H9 (cell line): ENCODE measurements around the gene ZNF853. TPM values are rescaled to one million over a fixed set of nuclear protein-coding genes. Genes with fewer than 3 reads are reported as not detected.

Experiments used
- DNase-seq: peaks from one replicate; pipeline ENCODE4 v3.0.0-alpha.2; 2017
- H2AFZ ChIP-seq: one replicate; pipeline ENCODE4 v1.6.1; 2013; ENCODE audit warnings: mild to moderate bottlenecking, low read length, control low read depth, moderate library complexity
- H2AK5ac ChIP-seq: 2 replicates; pipeline ENCODE4 v1.6.1; 2013; ENCODE audit warnings: low read length, control low read depth, mixed read lengths; ENCODE audit not compliant: insufficient read length
- H2BK120ac ChIP-seq: one replicate; pipeline ENCODE4 v1.6.1; 2013; ENCODE audit warnings: low read depth, mild to moderate bottlenecking, low read length, control low read depth, inconsistent platforms; ENCODE audit not compliant: poor library complexity, severe bottlenecking
- H2BK12ac ChIP-seq: 2 replicates; pipeline ENCODE4 v1.6.1; 2013; ENCODE audit warnings: low read length, control low read depth, mixed read lengths, low read depth; ENCODE audit not compliant: insufficient read length
- H2BK15ac ChIP-seq: 2 replicates; pipeline ENCODE4 v1.6.1; 2013; ENCODE audit warnings: low read depth, low read length, control low read depth
- H2BK20ac ChIP-seq: one replicate; pipeline ENCODE4 v1.6.1; 2013; ENCODE audit warnings: low read depth, mild to moderate bottlenecking, low read length, control low read depth, inconsistent platforms; ENCODE audit not compliant: poor library complexity, severe bottlenecking
- H2BK5ac ChIP-seq: 2 replicates; pipeline ENCODE4 v1.6.1; 2013; ENCODE audit warnings: low read length, control low read depth, mixed read lengths; ENCODE audit not compliant: insufficient read length
- H3K14ac ChIP-seq: 2 replicates; pipeline ENCODE4 v1.6.1; 2013; ENCODE audit warnings: low read length, control low read depth; ENCODE audit not compliant: insufficient read depth
- H3K18ac ChIP-seq: 2 replicates; pipeline ENCODE4 v1.6.1; 2013; ENCODE audit warnings: low read depth, mild to moderate bottlenecking, mixed read lengths, low read length, control low read depth; ENCODE audit not compliant: insufficient read length
- H3K23ac ChIP-seq: 2 replicates; pipeline ENCODE4 v1.6.1; 2013; ENCODE audit warnings: low read length, control low read depth, mixed read lengths, low read depth; ENCODE audit not compliant: insufficient read length
- H3K23me2 ChIP-seq: 2 replicates; pipeline ENCODE4 v1.6.1; 2013; ENCODE audit warnings: low read depth, mild to moderate bottlenecking, mixed read lengths, low read length, control low read depth; ENCODE audit not compliant: insufficient read length, poor library complexity, severe bottlenecking
- H3K27ac ChIP-seq: 2 replicates; pipeline ENCODE4 v1.5.1; 2013; ENCODE audit warnings: low read length, control low read depth, mixed read lengths, low read depth; ENCODE audit not compliant: insufficient read length
- H3K27me3 ChIP-seq: 2 replicates; pipeline ENCODE4 v1.6.1; 2013; ENCODE audit warnings: low read length, control low read depth, inconsistent platforms; ENCODE audit not compliant: insufficient read depth
- H3K4ac ChIP-seq: 2 replicates; pipeline ENCODE4 v1.6.1; 2013; ENCODE audit warnings: low read depth, mild to moderate bottlenecking, control low read depth, inconsistent platforms, low read length, moderate library complexity
- H3K4me1 ChIP-seq: 2 replicates; pipeline ENCODE4 v1.6.1; 2013; ENCODE audit warnings: low read length, control low read depth, inconsistent platforms; ENCODE audit not compliant: insufficient read depth
- H3K4me2 ChIP-seq: 2 replicates; pipeline ENCODE4 v1.6.1; 2013; ENCODE audit warnings: low read length, control low read depth, mixed read lengths; ENCODE audit not compliant: insufficient read length, insufficient read depth
- H3K56ac ChIP-seq: 2 replicates; pipeline ENCODE4 v1.6.1; 2013; ENCODE audit warnings: low read depth, mild to moderate bottlenecking, mixed read lengths, low read length, control low read depth; ENCODE audit not compliant: insufficient read length
- H3K79me1 ChIP-seq: 2 replicates; pipeline ENCODE4 v1.6.1; 2013; ENCODE audit warnings: low read depth, mild to moderate bottlenecking, moderate library complexity, low read length, control low read depth, inconsistent platforms; ENCODE audit not compliant: insufficient read depth, poor library complexity, severe bottlenecking
- H3K79me2 ChIP-seq: 2 replicates; pipeline ENCODE4 v1.6.1; 2013; ENCODE audit warnings: low read length, control low read depth, inconsistent platforms; ENCODE audit not compliant: insufficient read depth
- H3K9ac ChIP-seq: 2 replicates; pipeline ENCODE4 v1.6.1; 2013; ENCODE audit warnings: low read length, control low read depth, mixed read lengths; ENCODE audit not compliant: insufficient read length; ENCODE audit errors: extremely low read depth
- H3K9me3 ChIP-seq: one replicate; pipeline ENCODE4 v1.6.1; 2013; ENCODE audit warnings: low read depth, low read length, inconsistent platforms; ENCODE audit not compliant: control insufficient read depth
- H3T11ph ChIP-seq: one replicate; pipeline ENCODE4 v1.6.1; 2013; ENCODE audit warnings: mild to moderate bottlenecking, low read length, control low read depth, inconsistent platforms
- H4K20me1 ChIP-seq: one replicate; pipeline ENCODE4 v1.6.1; 2013; ENCODE audit not compliant: control insufficient read depth, insufficient read length, insufficient read depth
- H4K5ac ChIP-seq: 2 replicates; pipeline ENCODE4 v1.6.1; 2013; ENCODE audit warnings: low read depth, mild to moderate bottlenecking, mixed read lengths, low read length, control low read depth; ENCODE audit not compliant: insufficient read length
- H4K8ac ChIP-seq: replicated peaks from 2 replicates; pipeline ENCODE4 v1.6.1; 2013; ENCODE audit warnings: low read length, control low read depth, mixed read lengths, low read depth; ENCODE audit not compliant: insufficient read length
- H4K91ac ChIP-seq: 2 replicates; pipeline ENCODE4 v1.6.1; 2013; ENCODE audit warnings: low read depth, mild to moderate bottlenecking, moderate library complexity, mixed read lengths, low read length, control low read depth; ENCODE audit not compliant: insufficient read length
- H3K27ac Mint-ChIP-seq, 3 experiments: 2 replicates in 2 of 3; 3 replicates in 1 of 3; pipeline ENCODE4 v1.8.0; 2020 to 2021; ENCODE audit warnings: mixed read lengths in 3 of 3, mild to moderate bottlenecking in 1 of 3, moderate library complexity in 1 of 3
- H3K27me3 Mint-ChIP-seq: 2 replicates; pipeline ENCODE4 v1.8.0; 2021; ENCODE audit warnings: low read depth, mild to moderate bottlenecking, moderate library complexity, mixed read lengths
- H3K36me3 Mint-ChIP-seq, 3 experiments: 2 replicates in 2 of 3; 3 replicates in 1 of 3; pipeline ENCODE4 v1.8.0; 2020 to 2021; ENCODE audit warnings: low read depth in 3 of 3, mixed read lengths in 3 of 3; ENCODE audit not compliant: insufficient read depth in 1 of 3
- H3K4me1 Mint-ChIP-seq, 2 experiments: 2 replicates each; pipeline ENCODE4 v1.8.0; 2020; ENCODE audit warnings: mixed read lengths in 2 of 2
- H3K4me3 Mint-ChIP-seq, 2 experiments: 2 replicates in 1 of 2; 3 replicates in 1 of 2; pipeline ENCODE4 v1.8.0; 2020 to 2021; ENCODE audit warnings: mild to moderate bottlenecking in 2 of 2, mixed read lengths in 2 of 2, moderate library complexity in 1 of 2
- H3K9me3 Mint-ChIP-seq, 2 experiments: 2 replicates in 1 of 2; 3 replicates in 1 of 2; pipeline ENCODE4 v1.8.0; 2020; ENCODE audit warnings: mild to moderate bottlenecking in 2 of 2, mixed read lengths in 2 of 2, moderate library complexity in 1 of 2
- CTCF ChIP-seq: fragments of 200-600 bp; sonication (generic); conservative IDR thresholded peaks from 3 replicates; pipeline ENCODE4 v1.8.0; 2021; ENCODE audit warnings: antibody characterized with exemption, mild to moderate bottlenecking
- WGBS: extraction: QIAGEN DNeasy Blood & Tissue Kit; methylation state at CpG from one replicate; pipeline ENCODE4 v1.1.7; 2013; ENCODE audit warnings: missing lambda C conversion rate, low lambda C conversion rate, mixed read lengths; ENCODE audit not compliant: insufficient read length; ENCODE audit errors: extremely low coverage; 5-methylcytosine and 5-hydroxymethylcytosine counted together
- total RNA-seq: library from RNA; stranded (reverse); gene quantifications from 2 replicates; pipeline ENCODE4 v1.2.1, GENCODE V29; 2021

The ZNF853 gene
- total RNA-seq, 1 experiment from 2014 or later = 9.6 TPM

GRCh38 chr7:6651851-6652445 lies 36.5 kb downstream of the ZNF853 start:
- H3K9me3 Mint-ChIP-seq = peaks cover 0 to 4% of the 10 kb centered on the region in 2 experiments; a peak in 2 of 5 replicates
- Histone ChIP-seq H3K79me2 (no peaks in the 10 kb centered on the region), H3K14ac (no peak overlapping the region), H2AK5ac (no peak overlapping the region), H2BK12ac (no peak overlapping the region), H2BK5ac (no peak overlapping the region), H3K23me2 (no peaks in the 10 kb centered on the region), H2AFZ (no peak overlapping the region), H3K23ac (no peak overlapping the region), H3K18ac (no peak overlapping the region), H3K9ac (no peak overlapping the region), H3K27me3 (no peaks in the 10 kb centered on the region), H2BK15ac (no peak overlapping the region), H4K8ac (no peak overlapping the region), H3K79me1 (no peaks in the 10 kb centered on the region), H2BK20ac (no peak overlapping the region), H4K91ac (no peak overlapping the region), H4K20me1 (no peaks in the 10 kb centered on the region), H3K9me3 (no peaks in the 10 kb centered on the region), H3K27ac (no peak overlapping the region), H2BK120ac (no peak overlapping the region), H3K4me1 (no peaks in the 10 kb centered on the region), H4K5ac (no peak overlapping the region), H3T11ph (no peak overlapping the region), H3K4ac (no peak overlapping the region), H3K56ac (no peak overlapping the region), H3K4me2 (no peak overlapping the region)
- no peak overlapping the region for H3K4me3 Mint-ChIP-seq
- no CpG with 5 or more reads among the region's 32 CpGs for WGBS
- no peaks in the 10 kb centered on the region for H3K27me3 Mint-ChIP-seq
- H3K4me1 Mint-ChIP-seq = no peaks in the 10 kb centered on the region
- TF ChIP-seq CTCF = no peak
- H3K27ac Mint-ChIP-seq = no peak overlapping the region
- peaks cover 15 to 26% (median 20%) of the 10 kb centered on the region in 3 experiments for H3K36me3 Mint-ChIP-seq
- no peak for DNase-seq
